Measurements from ENCODE around the gene PSMA1. TPM values are rescaled to one million over a fixed set of nuclear protein-coding genes. Genes with fewer than 3 reads are reported as not detected.

The PSMA1 gene
- total RNA-seq, 4 donors from 2014 or later, result 100 to 148 (median 127) TPM

DNA sequence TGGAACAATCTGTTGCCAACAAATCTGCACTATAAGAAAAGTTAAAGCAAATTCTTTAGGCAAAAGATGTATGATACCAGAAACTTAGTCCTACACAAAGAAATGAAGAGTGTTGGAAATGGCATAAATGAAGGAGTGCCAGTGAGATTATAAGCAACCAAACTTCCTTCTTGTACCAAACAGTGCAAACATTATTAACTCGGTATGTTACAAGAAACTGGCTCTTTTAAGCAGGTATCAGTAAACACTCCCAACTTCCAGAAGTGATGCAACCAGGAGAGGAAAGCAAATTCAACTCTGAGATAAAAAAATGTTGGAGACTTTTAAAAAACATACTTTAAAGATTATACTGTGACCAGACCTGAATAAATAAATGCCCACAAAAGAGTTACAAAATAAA, 49.1 kb downstream of the PSMA1 start:
- Histone ChIP-seq H3K4me1 (no peaks in the 10 kb centered on the region), H3K36me3 (peaks cover 75 to 78% of the 10 kb centered on the region in 2 donors), H3K27ac (no peak overlapping the region), H3K9me3 (no peaks in the 10 kb centered on the region), H3K27me3 (no peaks in the 10 kb centered on the region), H3K4me3 (replicated peaks in 1 of 3) (no peak overlapping the region)
- TF ChIP-seq POLR2A (IDR thresholded peaks at IDR 0.05), result no peak
- TF ChIP-seq, protein P1, sequence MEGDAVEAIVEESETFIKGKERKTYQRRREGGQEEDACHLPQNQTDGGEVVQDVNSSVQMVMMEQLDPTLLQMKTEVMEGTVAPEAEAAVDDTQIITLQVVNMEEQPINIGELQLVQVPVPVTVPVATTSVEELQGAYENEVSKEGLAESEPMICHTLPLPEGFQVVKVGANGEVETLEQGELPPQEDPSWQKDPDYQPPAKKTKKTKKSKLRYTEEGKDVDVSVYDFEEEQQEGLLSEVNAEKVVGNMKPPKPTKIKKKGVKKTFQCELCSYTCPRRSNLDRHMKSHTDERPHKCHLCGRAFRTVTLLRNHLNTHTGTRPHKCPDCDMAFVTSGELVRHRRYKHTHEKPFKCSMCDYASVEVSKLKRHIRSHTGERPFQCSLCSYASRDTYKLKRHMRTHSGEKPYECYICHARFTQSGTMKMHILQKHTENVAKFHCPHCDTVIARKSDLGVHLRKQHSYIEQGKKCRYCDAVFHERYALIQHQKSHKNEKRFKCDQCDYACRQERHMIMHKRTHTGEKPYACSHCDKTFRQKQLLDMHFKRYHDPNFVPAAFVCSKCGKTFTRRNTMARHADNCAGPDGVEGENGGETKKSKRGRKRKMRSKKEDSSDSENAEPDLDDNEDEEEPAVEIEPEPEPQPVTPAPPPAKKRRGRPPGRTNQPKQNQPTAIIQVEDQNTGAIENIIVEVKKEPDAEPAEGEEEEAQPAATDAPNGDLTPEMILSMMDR (IDR thresholded peaks at IDR 0.05), result no peak
- no peak for DNase-seq
- WGBS, 2 donors, result 84 to 88% methylated on average over 1 of the region's 1 CpG
- intact Hi-C loops (cut with DNase I), result no loop called here

DNA sequence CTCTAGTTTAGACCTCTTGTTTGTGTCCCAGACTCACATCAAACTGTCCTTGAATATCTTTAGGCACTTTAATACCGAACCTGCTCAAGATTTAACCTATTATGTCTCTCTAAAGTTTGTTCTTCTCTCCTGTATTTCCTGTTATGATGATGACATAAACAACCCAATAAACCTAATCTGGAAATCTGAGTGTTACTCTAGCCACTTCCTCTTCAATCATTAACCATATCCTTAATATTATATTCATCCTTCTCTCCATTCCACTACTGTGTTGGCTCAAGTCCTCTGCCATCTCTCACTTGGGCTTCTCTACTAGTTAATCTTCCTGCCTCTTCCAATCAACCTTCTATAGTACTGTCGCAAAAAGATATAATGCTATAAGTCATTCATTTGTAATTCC, 56.6 kb downstream of the PSMA1 start:
- Histone ChIP-seq H3K27ac (no peak overlapping the region), H3K9me3 (no peaks in the 10 kb centered on the region), H3K4me1 (no peaks in the 10 kb centered on the region), H3K27me3 (no peaks in the 10 kb centered on the region), H3K36me3 (peaks cover 84 to 88% of the 10 kb centered on the region in 2 donors), H3K4me3 (replicated peaks in 1 of 3) (no peak overlapping the region)
- DNase-seq, result no peak
- WGBS, 2 donors, result 91 to 96% methylated on average over 2 of the region's 2 CpGs
- TF ChIP-seq POLR2A (IDR thresholded peaks at IDR 0.05), result no peak
- TF ChIP-seq, protein P1 (IDR thresholded peaks at IDR 0.05), result no peak
- intact Hi-C loops (cut with DNase I), result no loop called here

DNA sequence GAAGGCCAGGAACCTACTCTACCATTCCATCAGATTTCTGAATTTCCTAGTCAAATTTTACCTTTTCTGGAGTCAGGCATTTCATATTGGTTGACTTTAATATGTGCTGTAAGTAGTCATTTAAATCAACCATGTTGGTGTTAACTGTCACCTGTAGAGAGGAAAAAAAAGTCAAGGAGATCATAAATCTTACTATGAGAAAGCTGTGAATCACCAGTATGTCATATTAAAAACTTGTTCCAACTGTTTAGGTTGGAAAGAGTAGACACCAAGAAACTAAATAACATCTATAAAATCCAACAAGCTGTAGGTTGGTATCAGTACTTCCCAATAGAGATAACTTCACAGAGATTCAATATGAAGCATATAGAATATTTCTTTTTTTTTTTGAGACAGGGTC, 60.0 kb downstream of the PSMA1 start:
- intact Hi-C loops (cut with DNase I), result no loop called here
- no peak overlapping the region for H3K27ac ChIP-seq
- peaks cover 58 to 79% of the 10 kb centered on the region in 2 donors for H3K36me3 ChIP-seq
- DNase-seq, result no peak
- no peaks in the 10 kb centered on the region for H3K27me3 ChIP-seq
- TF ChIP-seq, protein P1 (IDR thresholded peaks at IDR 0.05), result no peak
- no peak overlapping the region for H3K4me3 ChIP-seq (replicated peaks in 1 of 3)
- H3K4me1 ChIP-seq, result no peaks in the 10 kb centered on the region
- no peaks in the 10 kb centered on the region for H3K9me3 ChIP-seq

DNA sequence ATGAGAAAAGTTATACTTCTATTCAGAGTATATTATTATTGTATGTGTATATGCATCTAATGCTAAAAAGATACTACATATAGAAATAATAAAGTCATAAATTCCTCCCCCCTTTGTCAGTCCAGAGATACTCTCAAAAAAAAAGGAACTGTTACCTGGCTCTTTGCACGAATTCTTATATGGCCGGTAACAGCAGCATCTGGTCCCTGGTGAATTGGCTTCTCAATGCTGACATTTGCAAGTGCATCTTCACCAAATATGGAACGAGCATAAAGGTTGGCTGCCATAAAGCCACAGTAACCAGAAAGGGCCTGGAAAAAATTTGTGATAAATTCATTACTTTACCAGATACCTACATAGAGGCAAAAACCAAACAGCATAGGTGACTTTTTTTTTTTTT, 61.8 kb downstream of the PSMA1 start:
- Histone ChIP-seq H3K9me3 (no peaks in the 10 kb centered on the region), H3K36me3 (peaks cover 41 to 64% of the 10 kb centered on the region in 2 donors), H3K27me3 (no peaks in the 10 kb centered on the region), H3K27ac (no peak overlapping the region), H3K4me3 (replicated peaks in 1 of 3) (no peak overlapping the region), H3K4me1 (no peaks in the 10 kb centered on the region)
- DNase-seq, result no peak
- intact Hi-C loops (cut with DNase I), result loop anchor here (10.0 kb wide), 1 partner anchor 164 kb away; no protein-coding TSS in a partner anchor
- 88 to 94% methylated on average over 3 of the region's 3 CpGs for WGBS, 2 donors
- TF ChIP-seq POLR2A (IDR thresholded peaks at IDR 0.05), result no peak
- TF ChIP-seq, protein P1 (IDR thresholded peaks at IDR 0.05), result no peak

DNA sequence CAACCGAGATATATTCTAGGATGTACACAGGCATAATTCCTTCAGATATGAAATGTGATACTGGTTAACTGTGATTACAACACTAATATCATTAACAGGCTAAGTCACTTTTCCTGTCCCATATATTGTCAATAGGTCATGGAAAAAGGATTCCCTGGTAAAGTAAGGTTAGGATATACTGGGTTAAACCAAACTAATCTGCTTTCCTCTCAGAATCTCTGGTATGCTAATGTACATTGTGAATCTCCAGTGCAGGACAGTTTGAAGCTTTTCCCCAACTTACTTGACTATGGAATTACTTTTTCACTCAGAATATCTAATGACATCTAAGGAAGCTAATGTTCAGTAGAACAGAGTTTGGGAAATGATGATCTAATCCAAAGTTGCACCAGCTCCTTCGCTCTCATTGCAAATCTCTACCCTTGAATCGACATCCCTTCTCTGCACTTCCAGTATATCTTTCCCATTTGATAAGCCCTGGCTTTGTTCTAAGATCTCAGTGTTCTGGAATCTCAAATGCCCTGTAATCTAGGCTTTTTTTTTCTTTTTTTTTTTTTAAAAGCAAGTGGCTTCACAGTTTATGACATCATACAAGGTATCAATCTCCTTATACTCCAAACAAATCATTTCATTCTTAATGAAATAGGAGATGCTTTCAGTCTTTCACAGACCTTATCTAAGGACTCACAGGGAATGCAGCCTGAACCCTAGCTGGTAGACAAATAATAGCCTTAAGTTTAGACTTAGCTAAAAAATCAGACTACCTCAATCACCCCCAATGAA, 64.3 kb downstream of the PSMA1 start:
- 88 to 92% methylated on average over 3 of the region's 3 CpGs for WGBS, 2 donors
- no peak overlapping the region for H3K27ac ChIP-seq
- no peak for DNase-seq
- H3K4me3 ChIP-seq (replicated peaks in 1 of 3), result no peak overlapping the region
- peaks cover 19 to 43% of the 10 kb centered on the region in 2 donors for H3K36me3 ChIP-seq
- no peaks in the 10 kb centered on the region for H3K27me3 ChIP-seq
- intact Hi-C loops (cut with DNase I), result loop anchor here (10.0 kb wide), 1 partner anchor 161 kb away; no protein-coding TSS in a partner anchor
- no peak for TF ChIP-seq POLR2A (IDR thresholded peaks at IDR 0.05)
- TF ChIP-seq, protein P1 (IDR thresholded peaks at IDR 0.05), result no peak
- H3K4me1 ChIP-seq, result no peaks in the 10 kb centered on the region
- H3K9me3 ChIP-seq, result no peaks in the 10 kb centered on the region

Measured in thyroid gland (tissue), 4 donors.